Measurements from ENCODE around the gene PRX. TPM values are rescaled to one million over a fixed set of nuclear protein-coding genes. Genes with fewer than 3 reads are reported as not detected.

Gene PRX
- total and polyA plus RNA-seq, 2 experiments from 2014 or later, result 4.2 TPM

DNA sequence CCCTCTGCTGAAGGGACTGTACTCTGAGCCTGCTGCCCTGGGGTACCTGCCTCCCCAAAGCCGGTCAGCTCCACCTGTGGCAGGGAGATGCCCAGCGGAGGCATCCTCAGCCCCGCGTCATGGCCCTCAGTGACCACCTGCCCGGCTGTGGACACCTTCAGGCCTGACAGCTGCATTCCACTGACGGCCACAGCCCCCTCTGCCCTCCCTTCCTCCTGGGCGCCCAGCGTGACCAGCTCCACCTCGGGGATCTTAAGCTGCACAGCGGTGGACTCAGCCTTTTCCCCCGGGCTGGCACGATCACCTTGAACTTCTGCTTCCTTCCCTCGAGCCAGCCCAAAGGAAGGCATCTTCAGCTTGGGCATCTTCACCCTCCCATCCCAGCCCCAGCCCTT lies 18.4 kb downstream of the PRX start (continued):
- TF ChIP-seq, protein P1, sequence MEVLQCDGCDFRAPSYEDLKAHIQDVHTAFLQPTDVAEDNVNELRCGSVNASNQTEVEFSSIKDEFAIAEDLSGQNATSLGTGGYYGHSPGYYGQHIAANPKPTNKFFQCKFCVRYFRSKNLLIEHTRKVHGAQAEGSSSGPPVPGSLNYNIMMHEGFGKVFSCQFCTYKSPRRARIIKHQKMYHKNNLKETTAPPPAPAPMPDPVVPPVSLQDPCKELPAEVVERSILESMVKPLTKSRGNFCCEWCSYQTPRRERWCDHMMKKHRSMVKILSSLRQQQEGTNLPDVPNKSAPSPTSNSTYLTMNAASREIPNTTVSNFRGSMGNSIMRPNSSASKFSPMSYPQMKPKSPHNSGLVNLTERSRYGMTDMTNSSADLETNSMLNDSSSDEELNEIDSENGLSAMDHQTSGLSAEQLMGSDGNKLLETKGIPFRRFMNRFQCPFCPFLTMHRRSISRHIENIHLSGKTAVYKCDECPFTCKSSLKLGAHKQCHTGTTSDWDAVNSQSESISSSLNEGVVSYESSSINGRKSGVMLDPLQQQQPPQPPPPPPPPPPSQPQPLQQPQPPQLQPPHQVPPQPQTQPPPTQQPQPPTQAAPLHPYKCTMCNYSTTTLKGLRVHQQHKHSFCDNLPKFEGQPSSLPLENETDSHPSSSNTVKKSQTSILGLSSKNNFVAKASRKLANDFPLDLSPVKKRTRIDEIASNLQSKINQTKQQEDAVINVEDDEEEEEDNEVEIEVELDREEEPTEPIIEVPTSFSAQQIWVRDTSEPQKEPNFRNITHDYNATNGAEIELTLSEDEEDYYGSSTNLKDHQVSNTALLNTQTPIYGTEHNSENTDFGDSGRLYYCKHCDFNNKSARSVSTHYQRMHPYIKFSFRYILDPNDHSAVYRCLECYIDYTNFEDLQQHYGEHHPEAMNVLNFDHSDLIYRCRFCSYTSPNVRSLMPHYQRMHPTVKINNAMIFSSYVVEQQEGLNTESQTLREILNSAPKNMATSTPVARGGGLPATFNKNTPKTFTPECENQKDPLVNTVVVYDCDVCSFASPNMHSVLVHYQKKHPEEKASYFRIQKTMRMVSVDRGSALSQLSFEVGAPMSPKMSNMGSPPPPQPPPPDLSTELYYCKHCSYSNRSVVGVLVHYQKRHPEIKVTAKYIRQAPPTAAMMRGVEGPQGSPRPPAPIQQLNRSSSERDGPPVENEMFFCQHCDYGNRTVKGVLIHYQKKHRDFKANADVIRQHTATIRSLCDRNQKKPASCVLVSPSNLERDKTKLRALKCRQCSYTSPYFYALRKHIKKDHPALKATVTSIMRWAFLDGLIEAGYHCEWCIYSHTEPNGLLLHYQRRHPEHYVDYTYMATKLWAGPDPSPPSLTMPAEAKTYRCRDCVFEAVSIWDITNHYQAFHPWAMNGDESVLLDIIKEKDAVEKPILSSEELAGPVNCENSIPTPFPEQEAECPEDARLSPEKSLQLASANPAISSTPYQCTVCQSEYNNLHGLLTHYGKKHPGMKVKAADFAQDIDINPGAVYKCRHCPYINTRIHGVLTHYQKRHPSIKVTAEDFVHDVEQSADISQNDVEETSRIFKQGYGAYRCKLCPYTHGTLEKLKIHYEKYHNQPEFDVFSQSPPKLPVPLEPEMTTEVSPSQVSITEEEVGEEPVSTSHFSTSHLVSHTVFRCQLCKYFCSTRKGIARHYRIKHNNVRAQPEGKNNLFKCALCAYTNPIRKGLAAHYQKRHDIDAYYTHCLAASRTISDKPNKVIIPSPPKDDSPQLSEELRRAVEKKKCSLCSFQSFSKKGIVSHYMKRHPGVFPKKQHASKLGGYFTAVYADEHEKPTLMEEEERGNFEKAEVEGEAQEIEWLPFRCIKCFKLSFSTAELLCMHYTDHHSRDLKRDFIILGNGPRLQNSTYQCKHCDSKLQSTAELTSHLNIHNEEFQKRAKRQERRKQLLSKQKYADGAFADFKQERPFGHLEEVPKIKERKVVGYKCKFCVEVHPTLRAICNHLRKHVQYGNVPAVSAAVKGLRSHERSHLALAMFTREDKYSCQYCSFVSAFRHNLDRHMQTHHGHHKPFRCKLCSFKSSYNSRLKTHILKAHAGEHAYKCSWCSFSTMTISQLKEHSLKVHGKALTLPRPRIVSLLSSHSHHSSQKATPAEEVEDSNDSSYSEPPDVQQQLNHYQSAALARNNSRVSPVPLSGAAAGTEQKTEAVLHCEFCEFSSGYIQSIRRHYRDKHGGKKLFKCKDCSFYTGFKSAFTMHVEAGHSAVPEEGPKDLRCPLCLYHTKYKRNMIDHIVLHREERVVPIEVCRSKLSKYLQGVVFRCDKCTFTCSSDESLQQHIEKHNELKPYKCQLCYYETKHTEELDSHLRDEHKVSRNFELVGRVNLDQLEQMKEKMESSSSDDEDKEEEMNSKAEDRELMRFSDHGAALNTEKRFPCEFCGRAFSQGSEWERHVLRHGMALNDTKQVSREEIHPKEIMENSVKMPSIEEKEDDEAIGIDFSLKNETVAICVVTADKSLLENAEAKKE (CRISPR knock-in tag; IDR thresholded peaks at IDR 0.05), result no peak
- no peak for TF ChIP-seq ZNF331 (CRISPR knock-in tag; IDR thresholded peaks at IDR 0.05; ENCODE audit: low read depth)
- TF ChIP-seq, protein P2, sequence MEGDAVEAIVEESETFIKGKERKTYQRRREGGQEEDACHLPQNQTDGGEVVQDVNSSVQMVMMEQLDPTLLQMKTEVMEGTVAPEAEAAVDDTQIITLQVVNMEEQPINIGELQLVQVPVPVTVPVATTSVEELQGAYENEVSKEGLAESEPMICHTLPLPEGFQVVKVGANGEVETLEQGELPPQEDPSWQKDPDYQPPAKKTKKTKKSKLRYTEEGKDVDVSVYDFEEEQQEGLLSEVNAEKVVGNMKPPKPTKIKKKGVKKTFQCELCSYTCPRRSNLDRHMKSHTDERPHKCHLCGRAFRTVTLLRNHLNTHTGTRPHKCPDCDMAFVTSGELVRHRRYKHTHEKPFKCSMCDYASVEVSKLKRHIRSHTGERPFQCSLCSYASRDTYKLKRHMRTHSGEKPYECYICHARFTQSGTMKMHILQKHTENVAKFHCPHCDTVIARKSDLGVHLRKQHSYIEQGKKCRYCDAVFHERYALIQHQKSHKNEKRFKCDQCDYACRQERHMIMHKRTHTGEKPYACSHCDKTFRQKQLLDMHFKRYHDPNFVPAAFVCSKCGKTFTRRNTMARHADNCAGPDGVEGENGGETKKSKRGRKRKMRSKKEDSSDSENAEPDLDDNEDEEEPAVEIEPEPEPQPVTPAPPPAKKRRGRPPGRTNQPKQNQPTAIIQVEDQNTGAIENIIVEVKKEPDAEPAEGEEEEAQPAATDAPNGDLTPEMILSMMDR (conservative IDR thresholded peaks at IDR 0.05; ENCODE audit: low read depth in 2 of 2), result no peak
- TF ChIP-seq EZH2 (IDR thresholded peaks at IDR 0.05; ENCODE audit: low read depth, unreplicated experiment), result no peak
- TF ChIP-seq, protein P3, sequence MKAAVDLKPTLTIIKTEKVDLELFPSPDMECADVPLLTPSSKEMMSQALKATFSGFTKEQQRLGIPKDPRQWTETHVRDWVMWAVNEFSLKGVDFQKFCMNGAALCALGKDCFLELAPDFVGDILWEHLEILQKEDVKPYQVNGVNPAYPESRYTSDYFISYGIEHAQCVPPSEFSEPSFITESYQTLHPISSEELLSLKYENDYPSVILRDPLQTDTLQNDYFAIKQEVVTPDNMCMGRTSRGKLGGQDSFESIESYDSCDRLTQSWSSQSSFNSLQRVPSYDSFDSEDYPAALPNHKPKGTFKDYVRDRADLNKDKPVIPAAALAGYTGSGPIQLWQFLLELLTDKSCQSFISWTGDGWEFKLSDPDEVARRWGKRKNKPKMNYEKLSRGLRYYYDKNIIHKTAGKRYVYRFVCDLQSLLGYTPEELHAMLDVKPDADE (IDR thresholded peaks at IDR 0.05), result no peak
